Occipital lobe (tissue), 1 donor: Measurements from ENCODE around the gene ZKSCAN5. TPM values are rescaled to one million over a fixed set of nuclear protein-coding genes. Genes with fewer than 3 reads are reported as not detected.

Experiments
- total RNA-seq: library from RNA; depleted of rRNA; stranded (reverse); fragments of >200 nt; gene quantifications from one replicate; pipeline ENCODE4 v1.2.3, GENCODE V29; 2014

Gene ZKSCAN5
- total RNA-seq, 1 donor from 2014 or later, result 19.8 TPM

Other genes starting within 250 kb of the ZKSCAN5 start
- gene MYH16, start 231.8 kb upstream of the ZKSCAN5 start, total RNA-seq, result not detected
- gene ARPC1A, start 178.8 kb upstream of the ZKSCAN5 start, total RNA-seq, result 72.1 TPM
- 11.9 TPM for gene ARPC1B, start 129.9 kb upstream of the ZKSCAN5 start, total RNA-seq
- 12.6 TPM for gene PDAP1, start 96.1 kb upstream of the ZKSCAN5 start, total RNA-seq
- 55.2 TPM for gene BUD31, start 95.7 kb upstream of the ZKSCAN5 start, total RNA-seq
- 6.6 TPM for gene PTCD1, start 65.9 kb upstream of the ZKSCAN5 start, total RNA-seq
- gene CPSF4, start 65.7 kb upstream of the ZKSCAN5 start, total RNA-seq, result 24.2 TPM
- 256 TPM for gene ATP5MF, start 38.5 kb upstream of the ZKSCAN5 start, total RNA-seq
- 25.3 TPM for gene ZNF789, start 31.8 kb upstream of the ZKSCAN5 start, total RNA-seq
- gene ZNF394, start 4.4 kb upstream of the ZKSCAN5 start, total RNA-seq, result 36.3 TPM
- 18.9 TPM for gene FAM200A, start 47.5 kb downstream of the ZKSCAN5 start, total RNA-seq
- 79.1 TPM for gene ZNF655, start 54.0 kb downstream of the ZKSCAN5 start, total RNA-seq
- gene TMEM225B, start 93.6 kb downstream of the ZKSCAN5 start, total RNA-seq, result not detected
- gene ZSCAN25, start 112.3 kb downstream of the ZKSCAN5 start, total RNA-seq, result 18.4 TPM
- gene CYP3A5, start 175.3 kb downstream of the ZKSCAN5 start, total RNA-seq, result 1.6 TPM
- not detected for gene CYP3A7, start 230.5 kb downstream of the ZKSCAN5 start, total RNA-seq